PC-3 (cell line): Measurements from ENCODE around the gene PPFIA1.

ENCODE experiments used
- CTCF ChIP-seq: fragments of 300-600 bp; sonication (generic); conservative IDR thresholded peaks from 2 replicates; pipeline ENCODE4 v1.5.1; 2017; ENCODE audit warnings: antibody characterized with exemption, low read depth, mild to moderate bottlenecking, low read length
- EZH2 ChIP-seq: fragments of 300-600 bp; sonication (generic); IDR thresholded peaks from one replicate; pipeline ENCODE4 v1.6.1; 2017; ENCODE audit warnings: antibody characterized with exemption, mild to moderate bottlenecking, low read length; ENCODE audit not compliant: unreplicated experiment

GRCh38 chr11:70271649-70271953, 1.1 kb downstream of the PPFIA1 start:
- TF ChIP-seq CTCF: no peak
- TF ChIP-seq EZH2: no peak
